ENCODE results near the gene KSR1.

DNA sequence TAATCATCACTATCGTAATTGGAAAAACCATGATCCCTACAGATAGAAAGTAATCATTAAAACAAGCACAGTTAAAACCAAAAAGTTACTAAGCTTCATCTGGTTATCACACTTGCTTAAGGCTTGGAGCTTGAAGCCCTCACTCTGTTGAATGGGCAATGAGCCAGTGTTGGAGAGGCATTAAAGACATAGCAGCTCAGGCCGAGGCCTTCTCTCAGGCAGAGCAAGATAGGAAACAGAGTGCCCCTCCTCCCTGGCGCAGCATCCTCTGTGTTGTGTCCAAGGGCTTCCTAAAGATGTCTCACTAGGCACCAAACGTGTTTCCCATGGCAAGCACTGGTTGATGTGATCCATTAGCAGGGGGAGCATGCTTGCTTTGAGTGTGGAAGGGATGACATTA lies 139.8 kb downstream of the KSR1 start:
- TF ChIP-seq, protein P1, sequence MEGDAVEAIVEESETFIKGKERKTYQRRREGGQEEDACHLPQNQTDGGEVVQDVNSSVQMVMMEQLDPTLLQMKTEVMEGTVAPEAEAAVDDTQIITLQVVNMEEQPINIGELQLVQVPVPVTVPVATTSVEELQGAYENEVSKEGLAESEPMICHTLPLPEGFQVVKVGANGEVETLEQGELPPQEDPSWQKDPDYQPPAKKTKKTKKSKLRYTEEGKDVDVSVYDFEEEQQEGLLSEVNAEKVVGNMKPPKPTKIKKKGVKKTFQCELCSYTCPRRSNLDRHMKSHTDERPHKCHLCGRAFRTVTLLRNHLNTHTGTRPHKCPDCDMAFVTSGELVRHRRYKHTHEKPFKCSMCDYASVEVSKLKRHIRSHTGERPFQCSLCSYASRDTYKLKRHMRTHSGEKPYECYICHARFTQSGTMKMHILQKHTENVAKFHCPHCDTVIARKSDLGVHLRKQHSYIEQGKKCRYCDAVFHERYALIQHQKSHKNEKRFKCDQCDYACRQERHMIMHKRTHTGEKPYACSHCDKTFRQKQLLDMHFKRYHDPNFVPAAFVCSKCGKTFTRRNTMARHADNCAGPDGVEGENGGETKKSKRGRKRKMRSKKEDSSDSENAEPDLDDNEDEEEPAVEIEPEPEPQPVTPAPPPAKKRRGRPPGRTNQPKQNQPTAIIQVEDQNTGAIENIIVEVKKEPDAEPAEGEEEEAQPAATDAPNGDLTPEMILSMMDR (IDR thresholded peaks at IDR 0.05 in 4 of 5, conservative IDR thresholded peaks at IDR 0.05 in 1 of 5) = no peak
- TF ChIP-seq POLR2A (IDR thresholded peaks at IDR 0.05) = no peak

All from gastrocnemius medialis (tissue), 4 donors.